ENCODE results near the gene DAZAP1.

The DAZAP1 gene

GRCh38 chr19:1409204-1410005 lies 2.0 kb downstream of the DAZAP1 start:
- peaks cover 12 to 16% of the 10 kb centered on the region in 2 donors for H3K4me1 ChIP-seq (ENCODE audit: control insufficient read depth in 2 of 2, insufficient read depth in 1 of 2, low read depth in 1 of 2, low read length in 2 of 2)
- H3K27ac ChIP-seq (replicated peaks; ENCODE audit: low read length) = no peak overlapping the region
- H3K27me3 ChIP-seq (ENCODE audit: control insufficient read depth in 3 of 3, insufficient read depth in 3 of 3, low read depth in 1 of 3, low read length in 3 of 3) = no peaks in the 10 kb centered on the region
- no peak overlapping the region for H2BK5ac ChIP-seq (ENCODE audit: low read length)
- no peaks in the 10 kb centered on the region for H3K9me3 ChIP-seq (replicated peaks in 1 of 2; ENCODE audit: control insufficient read depth in 2 of 2, insufficient read depth in 1 of 2, low read depth in 1 of 2, low read length in 2 of 2)
- no peak overlapping the region for H3K4ac ChIP-seq (ENCODE audit: low read length)
- peaks cover 38% of the 10 kb centered on the region for H3K79me1 ChIP-seq (ENCODE audit: low read depth, low read length)
- peak overlapping the region; percentile 83 for H3K23ac ChIP-seq (ENCODE audit: low read depth, low read length, poor library complexity)
- H2AK5ac ChIP-seq (ENCODE audit: low read depth, low read length) = no peak overlapping the region
- H3K18ac ChIP-seq (ENCODE audit: low read length) = no peak overlapping the region
- H3K4me3 ChIP-seq (ENCODE audit: low read length in 2 of 2) = peak overlapping the region; percentile 70 to 92
- H2BK12ac ChIP-seq (ENCODE audit: low read length) = no peak overlapping the region
- no peak overlapping the region for H2BK15ac ChIP-seq (ENCODE audit: low read length)
- no peak overlapping the region for H2BK120ac ChIP-seq (ENCODE audit: low read depth, low read length)
- no peak overlapping the region for H2AFZ ChIP-seq (ENCODE audit: low read length)
- peak overlapping the region; percentile 75 for H3K9ac ChIP-seq (ENCODE audit: low read depth, low read length, poor library complexity)
- no peak overlapping the region for H4K8ac ChIP-seq (ENCODE audit: low read depth, low read length)
- no peak overlapping the region for H4K91ac ChIP-seq (ENCODE audit: low read depth, low read length, poor library complexity)
- no CpG with 5 or more reads among the region's 33 CpGs for WGBS, 2 donors (ENCODE audit: extremely low coverage in 2 of 2, insufficient read length in 2 of 2, insufficient replicate concordance in 1 of 2)
- peak overlapping the region; percentile 95 for H3K4me2 ChIP-seq (ENCODE audit: insufficient read depth, low read length, poor library complexity, severe bottlenecking)
- peaks cover 18 to 51% of the 10 kb centered on the region in 2 donors for H3K36me3 ChIP-seq (replicated peaks in 1 of 2; ENCODE audit: control insufficient read depth in 2 of 2, insufficient read depth in 2 of 2, low read length in 2 of 2)
- no peak overlapping the region for H3K14ac ChIP-seq (ENCODE audit: low read length)
- no peak for DNase-seq (ENCODE audit: low spot score)

GRCh38 chr19:1410136-1410786 lies 2.9 kb downstream of the DAZAP1 start:
- Histone ChIP-seq H2BK5ac (ENCODE audit: low read length) (no peak overlapping the region), H2AFZ (ENCODE audit: low read length) (no peak overlapping the region), H2AK5ac (ENCODE audit: low read depth, low read length) (peak overlapping the region; percentile 53), H3K4me1 (ENCODE audit: control insufficient read depth in 2 of 2, insufficient read depth in 1 of 2, low read depth in 1 of 2, low read length in 2 of 2) (peaks cover 16 to 22% of the 10 kb centered on the region in 2 donors), H3K27ac (replicated peaks; ENCODE audit: low read length) (no peak overlapping the region), H3K4me2 (ENCODE audit: insufficient read depth, low read length, poor library complexity, severe bottlenecking) (no peak overlapping the region), H3K18ac (ENCODE audit: low read length) (no peak overlapping the region), H2BK12ac (ENCODE audit: low read length) (no peak overlapping the region), H4K8ac (ENCODE audit: low read depth, low read length) (no peak overlapping the region), H3K9ac (ENCODE audit: low read depth, low read length, poor library complexity) (no peak overlapping the region), H3K4ac (ENCODE audit: low read length) (no peak overlapping the region), H3K9me3 (replicated peaks in 1 of 2; ENCODE audit: control insufficient read depth in 2 of 2, insufficient read depth in 1 of 2, low read depth in 1 of 2, low read length in 2 of 2) (no peaks in the 10 kb centered on the region), H2BK15ac (ENCODE audit: low read length) (no peak overlapping the region), H3K23ac (ENCODE audit: low read depth, low read length, poor library complexity) (no peak overlapping the region), H3K4me3 (ENCODE audit: low read length in 2 of 2) (peak overlapping the region in 1 of 2 donors; percentile 7), H4K91ac (ENCODE audit: low read depth, low read length, poor library complexity) (no peak overlapping the region), H3K27me3 (ENCODE audit: control insufficient read depth in 3 of 3, insufficient read depth in 3 of 3, low read depth in 1 of 3, low read length in 3 of 3) (no peaks in the 10 kb centered on the region), H2BK120ac (ENCODE audit: low read depth, low read length) (no peak overlapping the region), H3K14ac (ENCODE audit: low read length) (no peak overlapping the region), H3K79me1 (ENCODE audit: low read depth, low read length) (peaks cover 38% of the 10 kb centered on the region), H3K36me3 (replicated peaks in 1 of 2; ENCODE audit: control insufficient read depth in 2 of 2, insufficient read depth in 2 of 2, low read length in 2 of 2) (peaks cover 18 to 51% of the 10 kb centered on the region in 2 donors)
- no CpG with 5 or more reads among the region's 23 CpGs for WGBS, 2 donors (ENCODE audit: extremely low coverage in 2 of 2, insufficient read length in 2 of 2, insufficient replicate concordance in 1 of 2)
- DNase-seq (ENCODE audit: low spot score) = no peak

- H2AK5ac ChIP-seq (ENCODE audit: low read depth, low read length) = peak overlapping the region; percentile 53
- no CpG with 5 or more reads among the region's 9 CpGs for WGBS, 2 donors (ENCODE audit: extremely low coverage in 2 of 2, insufficient read length in 2 of 2, insufficient replicate concordance in 1 of 2)
Measured at GRCh38 chr19:1410789-1411188, 3.4 kb downstream of the DAZAP1 start.

More at GRCh38 chr19:1410789-1411188, 3.4 kb downstream of the DAZAP1 start:
- Histone ChIP-seq H2BK15ac (ENCODE audit: low read length) (no peak overlapping the region), H3K9me3 (replicated peaks in 1 of 2; ENCODE audit: control insufficient read depth in 2 of 2, insufficient read depth in 1 of 2, low read depth in 1 of 2, low read length in 2 of 2) (no peaks in the 10 kb centered on the region), H3K9ac (ENCODE audit: low read depth, low read length, poor library complexity) (peak overlapping the region; percentile 21), H4K8ac (ENCODE audit: low read depth, low read length) (no peak overlapping the region), H3K79me1 (ENCODE audit: low read depth, low read length) (peaks cover 41% of the 10 kb centered on the region), H4K91ac (ENCODE audit: low read depth, low read length, poor library complexity) (no peak overlapping the region), H3K14ac (ENCODE audit: low read length) (no peak overlapping the region), H2BK12ac (ENCODE audit: low read length) (no peak overlapping the region), H2AFZ (ENCODE audit: low read length) (no peak overlapping the region), H3K27me3 (ENCODE audit: control insufficient read depth in 3 of 3, insufficient read depth in 3 of 3, low read depth in 1 of 3, low read length in 3 of 3) (no peaks in the 10 kb centered on the region), H3K36me3 (replicated peaks in 1 of 2; ENCODE audit: control insufficient read depth in 2 of 2, insufficient read depth in 2 of 2, low read length in 2 of 2) (peaks cover 18 to 51% of the 10 kb centered on the region in 2 donors), H2BK120ac (ENCODE audit: low read depth, low read length) (no peak overlapping the region), H3K4me2 (ENCODE audit: insufficient read depth, low read length, poor library complexity, severe bottlenecking) (no peak overlapping the region), H3K27ac (replicated peaks; ENCODE audit: low read length) (no peak overlapping the region), H3K4me3 (ENCODE audit: low read length in 2 of 2) (no peak overlapping the region), H3K23ac (ENCODE audit: low read depth, low read length, poor library complexity) (peak overlapping the region; percentile 86), H3K4ac (ENCODE audit: low read length) (no peak overlapping the region), H3K18ac (ENCODE audit: low read length) (no peak overlapping the region), H3K4me1 (ENCODE audit: control insufficient read depth in 2 of 2, insufficient read depth in 1 of 2, low read depth in 1 of 2, low read length in 2 of 2) (peaks cover 19 to 27% of the 10 kb centered on the region in 2 donors), H2BK5ac (ENCODE audit: low read length) (no peak overlapping the region)
- DNase-seq (ENCODE audit: low spot score) = no peak
